Neural cell (in vitro differentiated cells): Measurements from ENCODE around the gene CABLES1. TPM values are rescaled to one million over a fixed set of nuclear protein-coding genes. Genes with fewer than 3 reads are reported as not detected.

Experiments used
- H2AFZ ChIP-seq: fragments of 200-600, 300-800 bp; sonication (generic), shearing (Covaris generic); 2 replicates; pipeline ENCODE4 v1.6.0; 2014; ENCODE audit warnings: low read depth, mild to moderate bottlenecking, antibody characterized with exemption, low read length, moderate library complexity
- H3F3A ChIP-seq: fragments of 200-600 bp; shearing (Covaris generic); 2 replicates; pipeline ENCODE4 v1.6.1; 2016; ENCODE audit warnings: mild to moderate bottlenecking, moderate library complexity, mixed read lengths, antibody characterized with exemption, low read length; ENCODE audit not compliant: insufficient read depth, poor library complexity, severe bottlenecking
- H3K27ac ChIP-seq: fragments of 200-600, 300-800 bp; sonication (generic), shearing (Covaris generic); 2 replicates; pipeline ENCODE4 v1.5.1; 2014; ENCODE audit warnings: mild to moderate bottlenecking, low read length, moderate library complexity
- H3K27me3 ChIP-seq: fragments of 300-800, 200-600 bp; sonication (generic), shearing (Covaris generic); 2 replicates; pipeline ENCODE4 v1.6.0; 2014; ENCODE audit warnings: mild to moderate bottlenecking, low read depth, low read length, moderate library complexity; ENCODE audit not compliant: insufficient read depth
- H3K36me3 ChIP-seq: fragments of 300-800, 200-600 bp; sonication (generic), shearing (Covaris generic); 2 replicates; pipeline ENCODE4 v1.5.1; 2014; ENCODE audit warnings: mild to moderate bottlenecking, antibody characterized with exemption, low read length, moderate library complexity; ENCODE audit not compliant: insufficient read depth
- H3K4me2 ChIP-seq: fragments of 300-800, 200-600 bp; sonication (generic), shearing (Covaris generic); 2 replicates; pipeline ENCODE4 v1.6.0; 2014; ENCODE audit warnings: mild to moderate bottlenecking, low read length
- H3K4me3 ChIP-seq: fragments of 300-800, 200-600 bp; sonication (generic), shearing (Covaris generic); 2 replicates; pipeline ENCODE4 v1.5.1; 2014; ENCODE audit warnings: mild to moderate bottlenecking, low read length, moderate library complexity
- H3K79me2 ChIP-seq: fragments of 200-600 bp; shearing (Covaris generic); replicated peaks from 2 replicates; pipeline ENCODE4 v1.6.0; 2014; ENCODE audit warnings: mild to moderate bottlenecking, low read length, moderate library complexity; ENCODE audit not compliant: insufficient read depth
- H3K9ac ChIP-seq: fragments of 300-800, 200-600 bp; sonication (generic), shearing (Covaris generic); 2 replicates; pipeline ENCODE4 v1.6.1; 2016; ENCODE audit warnings: mild to moderate bottlenecking, low read length, mixed read lengths
- H3K9me2 ChIP-seq: fragments of 200-600 bp; shearing (Covaris generic); 2 replicates; pipeline ENCODE4 v1.6.1; 2016; ENCODE audit warnings: mild to moderate bottlenecking, low read length, mixed read lengths; ENCODE audit not compliant: insufficient read depth
- H3K9me3 ChIP-seq: fragments of 200-600, 300-800 bp; sonication (generic), shearing (Covaris generic); 2 replicates; pipeline ENCODE4 v1.6.1; 2016; ENCODE audit warnings: mild to moderate bottlenecking, mixed run types, low read length, moderate library complexity, mixed read lengths
- H4K20me1 ChIP-seq: fragments of 200-600 bp; shearing (Covaris generic); 2 replicates; pipeline ENCODE4 v1.6.1; 2016; ENCODE audit warnings: mild to moderate bottlenecking, mixed run types; ENCODE audit not compliant: insufficient read depth
- EP300 ChIP-seq: fragments of 450-650 bp; conservative IDR thresholded peaks from 2 replicates; pipeline ENCODE4 v1.6.1; 2014; ENCODE audit warnings: antibody characterized with exemption, mild to moderate bottlenecking, moderate library complexity; ENCODE audit not compliant: poor library complexity, severe bottlenecking
- EZH2 ChIP-seq: fragments of 200-600, 300-800 bp; shearing (Covaris generic), sonication (generic); IDR thresholded peaks from 2 replicates; pipeline ENCODE4 v1.6.1; 2014; ENCODE audit warnings: antibody characterized with exemption, low read length, borderline replicate concordance, mild to moderate bottlenecking; ENCODE audit not compliant: insufficient read depth, poor library complexity, severe bottlenecking
- MXI1 ChIP-seq: fragments of 450-650 bp; conservative IDR thresholded peaks from 2 replicates; pipeline ENCODE4 v1.6.1; 2014; ENCODE audit warnings: antibody characterized with exemption, mild to moderate bottlenecking; ENCODE audit not compliant: poor library complexity, severe bottlenecking
- POLR2AphosphoS5 ChIP-seq: IDR thresholded peaks from 2 replicates; pipeline ENCODE4 v1.6.1; 2012
- RAD21 ChIP-seq: fragments of 450-650 bp; conservative IDR thresholded peaks from 2 replicates; pipeline ENCODE4 v1.6.1; 2014; ENCODE audit warnings: antibody characterized with exemption, mild to moderate bottlenecking, moderate library complexity
- SMC3 ChIP-seq: fragments of 450-650 bp; conservative IDR thresholded peaks from 2 replicates; pipeline ENCODE4 v1.6.1; 2014; ENCODE audit warnings: antibody characterized with exemption, mild to moderate bottlenecking, moderate library complexity; ENCODE audit not compliant: poor library complexity
- TAF1 ChIP-seq: IDR thresholded peaks from 2 replicates; pipeline ENCODE4 v1.6.1; 2012; ENCODE audit warnings: low read depth
- polyA plus RNA-seq: library from polyadenylated mRNA; depleted of rRNA; stranded (reverse); fragments of >200 nt; gene quantifications from 2 replicates; pipeline ENCODE4 v1.2.3, GENCODE V29; 2014
- TF ChIP-seq, protein P1 (sequence below): IDR thresholded peaks from 2 replicates; pipeline ENCODE4 v1.6.1; 2012; ENCODE audit warnings: borderline replicate concordance
- TF ChIP-seq, protein P2 (sequence below): fragments of 450-650 bp; IDR thresholded peaks from 2 replicates; pipeline ENCODE4 v1.5.1; 2014; ENCODE audit warnings: antibody characterized with exemption, mild to moderate bottlenecking, moderate library complexity; ENCODE audit not compliant: poor library complexity, severe bottlenecking

CABLES1 gene
- polyA plus RNA-seq, 1 donor from 2014 or later, result 1.4 TPM

DNA sequence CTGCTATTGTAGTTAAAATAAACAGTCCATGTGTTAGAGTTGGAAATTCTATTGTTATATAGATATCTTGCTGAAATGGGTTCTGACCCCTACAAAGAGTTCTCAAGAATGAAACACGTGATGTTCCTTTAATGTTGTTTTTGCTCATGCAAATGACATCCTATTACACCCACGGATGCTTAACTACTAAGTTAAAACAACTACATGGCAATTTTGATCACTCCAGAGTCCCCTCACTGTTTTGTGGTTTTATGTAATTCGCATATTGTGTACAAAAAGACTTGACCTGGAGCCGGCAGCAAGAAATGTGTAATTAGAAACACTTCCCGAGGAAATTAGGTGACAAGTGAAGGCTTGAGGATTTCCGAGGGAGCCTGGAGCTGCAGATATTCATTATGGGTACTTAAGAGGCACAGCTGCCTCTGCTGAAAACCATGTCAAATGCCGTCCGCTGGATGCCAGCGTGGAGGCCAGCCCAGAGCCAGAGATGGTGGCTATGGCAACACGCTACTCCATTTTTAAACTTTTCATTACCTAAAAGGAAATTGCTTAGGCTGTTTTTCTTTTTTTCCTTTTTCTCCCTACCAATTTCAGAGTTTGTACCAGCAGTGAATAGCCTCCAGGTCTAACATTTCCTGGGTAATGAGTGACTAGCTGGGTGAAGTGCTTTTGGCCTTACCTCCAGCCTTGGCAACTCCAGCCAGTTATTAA, 21.0 kb upstream of the CABLES1 start:
- no peaks in the 10 kb centered on the region for H4K20me1 ChIP-seq
- H3K36me3 ChIP-seq, result no peaks in the 10 kb centered on the region
- no peak for TF ChIP-seq TAF1
- no peak for TF ChIP-seq RAD21
- no peak for TF ChIP-seq POLR2AphosphoS5
- H3K79me2 ChIP-seq, result no peaks in the 10 kb centered on the region
- no peaks in the 10 kb centered on the region for H3K9me2 ChIP-seq
- H3K9me3 ChIP-seq, result no peaks in the 10 kb centered on the region
- no peaks in the 10 kb centered on the region for H3K27me3 ChIP-seq
- H3K27ac ChIP-seq, result no peak overlapping the region
- H3F3A ChIP-seq, result no peaks in the 10 kb centered on the region
- H3K9ac ChIP-seq, result no peak overlapping the region
- H3K4me2 ChIP-seq, result no peak overlapping the region
- peak overlapping the region; percentile 22 for H3K4me3 ChIP-seq
- no peak overlapping the region for H2AFZ ChIP-seq

DNA sequence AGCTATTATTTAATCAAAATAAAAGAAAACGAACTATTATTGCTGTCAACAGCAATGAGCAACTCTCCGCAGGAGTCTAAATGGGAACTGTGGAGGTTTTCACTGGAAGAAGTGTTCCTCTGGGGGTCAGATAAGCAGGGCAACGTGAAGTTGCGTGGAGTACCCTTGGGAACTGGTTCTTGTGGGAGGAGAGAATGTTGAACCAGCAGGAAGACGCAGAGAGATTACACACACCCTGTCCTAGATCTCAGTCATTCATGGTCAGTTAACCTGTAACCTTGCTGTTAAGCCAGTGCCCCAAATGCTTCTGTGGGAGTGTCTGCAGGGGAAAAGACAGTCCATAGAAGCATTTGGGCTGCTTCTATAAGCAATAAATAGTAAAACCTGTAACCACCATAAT, 20.4 kb upstream of the CABLES1 start:
- H3K36me3 ChIP-seq, result no peaks in the 10 kb centered on the region
- TF ChIP-seq EP300 (no peak), TAF1 (no peak), EZH2 (no peak)
- TF ChIP-seq, protein P1, sequence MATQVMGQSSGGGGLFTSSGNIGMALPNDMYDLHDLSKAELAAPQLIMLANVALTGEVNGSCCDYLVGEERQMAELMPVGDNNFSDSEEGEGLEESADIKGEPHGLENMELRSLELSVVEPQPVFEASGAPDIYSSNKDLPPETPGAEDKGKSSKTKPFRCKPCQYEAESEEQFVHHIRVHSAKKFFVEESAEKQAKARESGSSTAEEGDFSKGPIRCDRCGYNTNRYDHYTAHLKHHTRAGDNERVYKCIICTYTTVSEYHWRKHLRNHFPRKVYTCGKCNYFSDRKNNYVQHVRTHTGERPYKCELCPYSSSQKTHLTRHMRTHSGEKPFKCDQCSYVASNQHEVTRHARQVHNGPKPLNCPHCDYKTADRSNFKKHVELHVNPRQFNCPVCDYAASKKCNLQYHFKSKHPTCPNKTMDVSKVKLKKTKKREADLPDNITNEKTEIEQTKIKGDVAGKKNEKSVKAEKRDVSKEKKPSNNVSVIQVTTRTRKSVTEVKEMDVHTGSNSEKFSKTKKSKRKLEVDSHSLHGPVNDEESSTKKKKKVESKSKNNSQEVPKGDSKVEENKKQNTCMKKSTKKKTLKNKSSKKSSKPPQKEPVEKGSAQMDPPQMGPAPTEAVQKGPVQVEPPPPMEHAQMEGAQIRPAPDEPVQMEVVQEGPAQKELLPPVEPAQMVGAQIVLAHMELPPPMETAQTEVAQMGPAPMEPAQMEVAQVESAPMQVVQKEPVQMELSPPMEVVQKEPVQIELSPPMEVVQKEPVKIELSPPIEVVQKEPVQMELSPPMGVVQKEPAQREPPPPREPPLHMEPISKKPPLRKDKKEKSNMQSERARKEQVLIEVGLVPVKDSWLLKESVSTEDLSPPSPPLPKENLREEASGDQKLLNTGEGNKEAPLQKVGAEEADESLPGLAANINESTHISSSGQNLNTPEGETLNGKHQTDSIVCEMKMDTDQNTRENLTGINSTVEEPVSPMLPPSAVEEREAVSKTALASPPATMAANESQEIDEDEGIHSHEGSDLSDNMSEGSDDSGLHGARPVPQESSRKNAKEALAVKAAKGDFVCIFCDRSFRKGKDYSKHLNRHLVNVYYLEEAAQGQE, result no peak
- TF ChIP-seq, protein P2, sequence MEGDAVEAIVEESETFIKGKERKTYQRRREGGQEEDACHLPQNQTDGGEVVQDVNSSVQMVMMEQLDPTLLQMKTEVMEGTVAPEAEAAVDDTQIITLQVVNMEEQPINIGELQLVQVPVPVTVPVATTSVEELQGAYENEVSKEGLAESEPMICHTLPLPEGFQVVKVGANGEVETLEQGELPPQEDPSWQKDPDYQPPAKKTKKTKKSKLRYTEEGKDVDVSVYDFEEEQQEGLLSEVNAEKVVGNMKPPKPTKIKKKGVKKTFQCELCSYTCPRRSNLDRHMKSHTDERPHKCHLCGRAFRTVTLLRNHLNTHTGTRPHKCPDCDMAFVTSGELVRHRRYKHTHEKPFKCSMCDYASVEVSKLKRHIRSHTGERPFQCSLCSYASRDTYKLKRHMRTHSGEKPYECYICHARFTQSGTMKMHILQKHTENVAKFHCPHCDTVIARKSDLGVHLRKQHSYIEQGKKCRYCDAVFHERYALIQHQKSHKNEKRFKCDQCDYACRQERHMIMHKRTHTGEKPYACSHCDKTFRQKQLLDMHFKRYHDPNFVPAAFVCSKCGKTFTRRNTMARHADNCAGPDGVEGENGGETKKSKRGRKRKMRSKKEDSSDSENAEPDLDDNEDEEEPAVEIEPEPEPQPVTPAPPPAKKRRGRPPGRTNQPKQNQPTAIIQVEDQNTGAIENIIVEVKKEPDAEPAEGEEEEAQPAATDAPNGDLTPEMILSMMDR, result no peak
- H3K4me3 ChIP-seq, result peak overlapping the region; percentile 22
- no peaks in the 10 kb centered on the region for H4K20me1 ChIP-seq
- H3K9me3 ChIP-seq, result no peaks in the 10 kb centered on the region
- no peaks in the 10 kb centered on the region for H3F3A ChIP-seq
- H3K79me2 ChIP-seq, result no peaks in the 10 kb centered on the region
- H3K27ac ChIP-seq, result no peak overlapping the region
- H2AFZ ChIP-seq, result no peak overlapping the region
- H3K4me2 ChIP-seq, result no peak overlapping the region
- H3K9ac ChIP-seq, result no peak overlapping the region
- no peaks in the 10 kb centered on the region for H3K27me3 ChIP-seq
- H3K9me2 ChIP-seq, result no peaks in the 10 kb centered on the region

DNA sequence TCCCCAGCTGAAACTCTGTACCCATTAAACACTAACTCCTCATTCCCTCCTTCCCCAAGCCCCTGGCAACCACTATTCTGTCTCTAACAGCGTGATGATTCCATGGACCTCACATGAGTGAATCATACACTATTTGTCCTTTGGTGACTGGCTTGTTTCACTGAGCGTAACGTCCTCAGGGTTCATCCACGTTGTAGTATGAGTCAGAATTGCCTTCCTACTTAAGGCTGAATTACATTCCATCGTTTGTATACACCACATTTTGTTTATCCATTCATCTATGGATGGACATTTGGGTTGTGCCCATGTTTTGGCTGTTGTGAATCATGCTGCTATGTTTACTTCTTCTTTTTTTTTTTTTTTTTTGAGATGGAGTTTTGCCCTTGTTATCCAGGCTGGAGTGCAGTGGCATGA, 19.6 kb upstream of the CABLES1 start:
- Histone ChIP-seq H3K79me2 (no peaks in the 10 kb centered on the region), H3K9me3 (no peaks in the 10 kb centered on the region), H3K4me3 (no peak overlapping the region), H3F3A (no peaks in the 10 kb centered on the region), H3K4me2 (no peak overlapping the region), H3K36me3 (no peaks in the 10 kb centered on the region), H3K27me3 (no peaks in the 10 kb centered on the region), H3K27ac (no peak overlapping the region), H4K20me1 (no peaks in the 10 kb centered on the region), H3K9me2 (no peaks in the 10 kb centered on the region), H2AFZ (no peak overlapping the region), H3K9ac (no peak overlapping the region)
- TF ChIP-seq EZH2, result no peak
- TF ChIP-seq, protein P1, result no peak
- TF ChIP-seq EP300, result no peak
- no peak for TF ChIP-seq MXI1
- TF ChIP-seq RAD21, result no peak
- no peak for TF ChIP-seq SMC3
- no peak for TF ChIP-seq POLR2AphosphoS5
- TF ChIP-seq TAF1, result no peak
- TF ChIP-seq, protein P2, result no peak
